HepG2 (cell line): Measurements from ENCODE around the gene SCMH1. TPM values are rescaled to one million over a fixed set of nuclear protein-coding genes. Genes with fewer than 3 reads are reported as not detected.

Experiments used
- MBNL3 ChIP-seq: fragments of 250-450 bp; sonication (Bioruptor Pico); conservative IDR thresholded peaks from 2 replicates; pipeline ENCODE4 v1.8.0; 2022; ENCODE audit warnings: mild to moderate bottlenecking, inconsistent platforms
- PPARG ChIP-seq: conservative IDR thresholded peaks from 2 replicates; pipeline ENCODE4 v1.6.1; 2016; ENCODE audit warnings: missing biosample characterization, missing genetic modification reagents
- ZNF10 ChIP-seq: sonication (generic); formaldehyde crosslinking; IDR thresholded peaks from 2 replicates; pipeline ENCODE4 v1.4.0; 2020; ENCODE audit warnings: mild to moderate bottlenecking, low read depth, missing genetic modification reagents, borderline replicate concordance
- ZNF543 ChIP-seq: sonication (generic); formaldehyde crosslinking; IDR thresholded peaks from 2 replicates; pipeline ENCODE4 v1.4.0; 2020; ENCODE audit warnings: mild to moderate bottlenecking, missing genetic modification reagents
- polyA plus RNA-seq, 8 experiments: library from polyadenylated mRNA; depleted of rRNA in 3 of 8; stranded (reverse) in 7 of 8; unstranded in 1 of 8; fragments of >200 nt; fragmentation: Illumina TruSeq in 4 of 8; extraction: Trizol in 4 of 8; gene quantifications; 2 replicates each; pipeline versions ENCODE4 v1.2.1 to v1.2.3, GENCODE V29; 2011 to 2016; ENCODE audit warnings: low read depth in 4 of 8, missing spikeins in 1 of 8, mixed read lengths in 1 of 8; ENCODE audit not compliant: insufficient read depth in 1 of 8
- total RNA-seq, 5 experiments: library from RNA; depleted of rRNA; stranded (reverse); fragments of >200 nt; fragmentation: Illumina TruSeq; extraction: Trizol; gene quantifications; 2 replicates each; pipeline ENCODE4 v1.2.3, GENCODE V29; 2016; ENCODE audit warnings: low read depth in 1 of 5
- TF ChIP-seq, protein P1 (sequence below): sonication (generic); formaldehyde crosslinking; IDR thresholded peaks from 2 replicates; pipeline ENCODE4 v1.4.0; 2020; ENCODE audit warnings: missing genetic modification reagents
- TF ChIP-seq, protein P2 (sequence below): IDR thresholded peaks from 2 replicates; pipeline ENCODE4 v1.6.1; 2018; ENCODE audit warnings: missing genetic modification reagents, mild to moderate bottlenecking, missing compliant biosample characterization
- TF ChIP-seq, protein P3 (sequence below): IDR thresholded peaks from 2 replicates; pipeline ENCODE4 v1.6.1; 2016; ENCODE audit warnings: mild to moderate bottlenecking
- TF ChIP-seq, protein P4 (sequence below): IDR thresholded peaks from 2 replicates; pipeline ENCODE4 v1.6.1; 2016; ENCODE audit warnings: missing compliant biosample characterization, missing genetic modification reagents, borderline replicate concordance

SCMH1 gene
- total and polyA plus RNA-seq, 2 of the 13 experiments (the other 11 are each of a cell fraction or from before 2014, with no cell fraction given), result 41.8 to 52.6 TPM

DNA sequence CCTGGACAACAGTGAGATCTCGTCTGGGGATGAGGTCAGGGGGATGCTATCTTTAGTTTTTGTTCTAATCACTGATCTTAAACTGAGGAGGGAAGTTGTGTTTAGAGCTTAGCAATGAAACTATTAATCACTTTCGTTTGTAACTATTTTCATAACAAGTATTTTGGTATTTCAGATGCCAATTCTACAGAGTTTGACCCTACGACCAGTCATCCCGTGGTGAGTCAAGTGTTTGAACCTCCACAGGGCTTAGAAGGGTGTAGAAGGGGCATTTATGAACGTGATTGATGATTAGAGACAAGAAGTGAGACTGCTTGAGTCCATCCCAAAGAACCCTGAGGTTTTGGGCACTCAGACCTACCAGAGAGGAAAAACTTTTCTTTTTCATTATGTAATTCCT, 236.2 kb downstream of the SCMH1 start (continued):
- TF ChIP-seq, protein P1, sequence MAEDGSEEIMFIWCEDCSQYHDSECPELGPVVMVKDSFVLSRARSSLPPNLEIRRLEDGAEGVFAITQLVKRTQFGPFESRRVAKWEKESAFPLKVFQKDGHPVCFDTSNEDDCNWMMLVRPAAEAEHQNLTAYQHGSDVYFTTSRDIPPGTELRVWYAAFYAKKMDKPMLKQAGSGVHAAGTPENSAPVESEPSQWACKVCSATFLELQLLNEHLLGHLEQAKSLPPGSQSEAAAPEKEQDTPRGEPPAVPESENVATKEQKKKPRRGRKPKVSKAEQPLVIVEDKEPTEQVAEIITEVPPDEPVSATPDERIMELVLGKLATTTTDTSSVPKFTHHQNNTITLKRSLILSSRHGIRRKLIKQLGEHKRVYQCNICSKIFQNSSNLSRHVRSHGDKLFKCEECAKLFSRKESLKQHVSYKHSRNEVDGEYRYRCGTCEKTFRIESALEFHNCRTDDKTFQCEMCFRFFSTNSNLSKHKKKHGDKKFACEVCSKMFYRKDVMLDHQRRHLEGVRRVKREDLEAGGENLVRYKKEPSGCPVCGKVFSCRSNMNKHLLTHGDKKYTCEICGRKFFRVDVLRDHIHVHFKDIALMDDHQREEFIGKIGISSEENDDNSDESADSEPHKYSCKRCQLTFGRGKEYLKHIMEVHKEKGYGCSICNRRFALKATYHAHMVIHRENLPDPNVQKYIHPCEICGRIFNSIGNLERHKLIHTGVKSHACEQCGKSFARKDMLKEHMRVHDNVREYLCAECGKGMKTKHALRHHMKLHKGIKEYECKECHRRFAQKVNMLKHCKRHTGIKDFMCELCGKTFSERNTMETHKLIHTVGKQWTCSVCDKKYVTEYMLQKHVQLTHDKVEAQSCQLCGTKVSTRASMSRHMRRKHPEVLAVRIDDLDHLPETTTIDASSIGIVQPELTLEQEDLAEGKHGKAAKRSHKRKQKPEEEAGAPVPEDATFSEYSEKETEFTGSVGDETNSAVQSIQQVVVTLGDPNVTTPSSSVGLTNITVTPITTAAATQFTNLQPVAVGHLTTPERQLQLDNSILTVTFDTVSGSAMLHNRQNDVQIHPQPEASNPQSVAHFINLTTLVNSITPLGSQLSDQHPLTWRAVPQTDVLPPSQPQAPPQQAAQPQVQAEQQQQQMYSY, result no peak
- TF ChIP-seq, protein P2, sequence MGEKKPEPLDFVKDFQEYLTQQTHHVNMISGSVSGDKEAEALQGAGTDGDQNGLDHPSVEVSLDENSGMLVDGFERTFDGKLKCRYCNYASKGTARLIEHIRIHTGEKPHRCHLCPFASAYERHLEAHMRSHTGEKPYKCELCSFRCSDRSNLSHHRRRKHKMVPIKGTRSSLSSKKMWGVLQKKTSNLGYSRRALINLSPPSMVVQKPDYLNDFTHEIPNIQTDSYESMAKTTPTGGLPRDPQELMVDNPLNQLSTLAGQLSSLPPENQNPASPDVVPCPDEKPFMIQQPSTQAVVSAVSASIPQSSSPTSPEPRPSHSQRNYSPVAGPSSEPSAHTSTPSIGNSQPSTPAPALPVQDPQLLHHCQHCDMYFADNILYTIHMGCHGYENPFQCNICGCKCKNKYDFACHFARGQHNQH (CRISPR knock-in tag), result no peak
- TF ChIP-seq, protein P3, sequence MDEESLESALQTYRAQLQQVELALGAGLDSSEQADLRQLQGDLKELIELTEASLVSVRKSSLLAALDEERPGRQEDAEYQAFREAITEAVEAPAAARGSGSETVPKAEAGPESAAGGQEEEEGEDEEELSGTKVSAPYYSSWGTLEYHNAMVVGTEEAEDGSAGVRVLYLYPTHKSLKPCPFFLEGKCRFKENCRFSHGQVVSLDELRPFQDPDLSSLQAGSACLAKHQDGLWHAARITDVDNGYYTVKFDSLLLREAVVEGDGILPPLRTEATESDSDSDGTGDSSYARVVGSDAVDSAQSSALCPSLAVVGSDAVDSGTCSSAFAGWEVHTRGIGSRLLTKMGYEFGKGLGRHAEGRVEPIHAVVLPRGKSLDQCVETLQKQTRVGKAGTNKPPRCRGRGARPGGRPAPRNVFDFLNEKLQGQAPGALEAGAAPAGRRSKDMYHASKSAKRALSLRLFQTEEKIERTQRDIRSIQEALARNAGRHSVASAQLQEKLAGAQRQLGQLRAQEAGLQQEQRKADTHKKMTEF (CRISPR knock-in tag), result no peak
- TF ChIP-seq PPARG (no peak), MBNL3 (no peak), ZNF10 (no peak), ZNF543 (CRISPR knock-in tag) (no peak)
- TF ChIP-seq, protein P4, sequence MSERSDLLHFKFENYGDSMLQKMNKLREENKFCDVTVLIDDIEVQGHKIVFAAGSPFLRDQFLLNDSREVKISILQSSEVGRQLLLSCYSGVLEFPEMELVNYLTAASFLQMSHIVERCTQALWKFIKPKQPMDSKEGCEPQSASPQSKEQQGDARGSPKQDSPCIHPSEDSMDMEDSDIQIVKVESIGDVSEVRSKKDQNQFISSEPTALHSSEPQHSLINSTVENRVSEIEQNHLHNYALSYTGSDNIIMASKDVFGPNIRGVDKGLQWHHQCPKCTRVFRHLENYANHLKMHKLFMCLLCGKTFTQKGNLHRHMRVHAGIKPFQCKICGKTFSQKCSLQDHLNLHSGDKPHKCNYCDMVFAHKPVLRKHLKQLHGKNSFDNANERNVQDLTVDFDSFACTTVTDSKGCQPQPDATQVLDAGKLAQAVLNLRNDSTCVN (CRISPR knock-in tag), result no peak
